WTC11 (cell line): ENCODE measurements around the gene DONSON.

Experiments used
- CBFB ChIP-seq: sonication (generic); formaldehyde crosslinking; IDR thresholded peaks from 2 replicates; pipeline ENCODE4 v1.8.1; 2022; ENCODE audit warnings: mild to moderate bottlenecking, low read depth, missing genetic modification reagents
- CTCF ChIP-seq: fragments of 200-600 bp; IDR thresholded peaks from 2 replicates; pipeline ENCODE4 v1.8.0; 2022; ENCODE audit warnings: antibody characterized with exemption
- E2F1 ChIP-seq: sonication (generic); formaldehyde crosslinking; IDR thresholded peaks from 2 replicates; pipeline ENCODE4 v1.8.0; 2022; ENCODE audit warnings: mild to moderate bottlenecking, missing genetic modification reagents
- JUN ChIP-seq: sonication (generic); formaldehyde crosslinking; IDR thresholded peaks from 2 replicates; pipeline ENCODE4 v1.8.0; 2023; ENCODE audit warnings: mild to moderate bottlenecking, missing genetic modification reagents
- NFYB ChIP-seq: sonication (generic); formaldehyde crosslinking; conservative IDR thresholded peaks from 2 replicates; pipeline ENCODE4 v1.8.0; 2022; ENCODE audit warnings: low read depth, missing genetic modification reagents
- RELA ChIP-seq: sonication (generic); formaldehyde crosslinking; IDR thresholded peaks from 2 replicates; pipeline ENCODE4 v1.8.1; 2022; ENCODE audit warnings: missing genetic modification reagents, mild to moderate bottlenecking, borderline replicate concordance
- TP53 ChIP-seq: sonication (generic); formaldehyde crosslinking; IDR thresholded peaks from 2 replicates; pipeline ENCODE4 v1.8.1; 2023; ENCODE audit warnings: mild to moderate bottlenecking, missing genetic modification reagents
- ZBTB43 ChIP-seq: sonication (generic); formaldehyde crosslinking; IDR thresholded peaks from 2 replicates; pipeline ENCODE4 v1.8.1; 2023; ENCODE audit warnings: mild to moderate bottlenecking, missing genetic modification reagents

- TF ChIP-seq NFYB (no peak), CTCF (no peak), CBFB (CRISPR knock-in tag) (no peak), ZBTB43 (CRISPR knock-in tag) (no peak), E2F1 (CRISPR knock-in tag) (no peak), RELA (CRISPR knock-in tag) (no peak), TP53 (CRISPR knock-in tag) (no peak), JUN (CRISPR knock-in tag) (no peak)
Measured at GRCh38 chr21:33552999-33553598, 35.4 kb downstream of the DONSON start.
